Urothelium cell line (cell line): ENCODE results near the gene CHRNB4.
"Not testable (repeated sequence)": the region's sequence is repeated elsewhere in the genome, so short reads cannot be mapped to it uniquely, and the experiment has no call there.

Experiments
- DNase-seq: peaks from one replicate; pipeline ENCODE4 v3.0.0; 2011; ENCODE audit warnings: low spot score, mixed read lengths
- FAIRE-seq: peaks from 2 replicates; lab custom pipeline; 2011; peaks lifted over from hg19 to GRCh38; lab: Jason Lieb, UNC

Gene CHRNB4

DNA sequence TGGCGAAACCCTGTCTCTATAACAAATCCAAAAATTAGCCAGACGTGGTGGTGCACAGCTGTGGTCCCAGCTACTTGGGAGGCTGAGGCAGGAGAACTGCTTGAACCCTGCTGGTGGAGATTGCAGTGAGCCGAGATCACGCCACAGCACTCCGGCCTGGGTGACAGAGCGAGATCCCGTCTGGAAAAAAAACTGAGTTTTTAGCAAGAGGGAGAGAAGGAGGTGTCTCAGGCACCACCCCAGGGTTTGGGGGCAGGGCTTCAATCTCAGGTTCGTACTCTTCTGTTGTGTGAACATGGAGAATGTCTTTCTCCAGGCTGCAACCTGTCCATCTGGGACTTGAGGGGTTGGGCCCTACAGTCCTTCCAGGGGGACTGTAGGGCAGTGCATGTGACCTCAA, 22.9 kb downstream of the CHRNB4 start:
- DNase-seq (no peak), FAIRE-seq (peak; percentile 13)

DNA sequence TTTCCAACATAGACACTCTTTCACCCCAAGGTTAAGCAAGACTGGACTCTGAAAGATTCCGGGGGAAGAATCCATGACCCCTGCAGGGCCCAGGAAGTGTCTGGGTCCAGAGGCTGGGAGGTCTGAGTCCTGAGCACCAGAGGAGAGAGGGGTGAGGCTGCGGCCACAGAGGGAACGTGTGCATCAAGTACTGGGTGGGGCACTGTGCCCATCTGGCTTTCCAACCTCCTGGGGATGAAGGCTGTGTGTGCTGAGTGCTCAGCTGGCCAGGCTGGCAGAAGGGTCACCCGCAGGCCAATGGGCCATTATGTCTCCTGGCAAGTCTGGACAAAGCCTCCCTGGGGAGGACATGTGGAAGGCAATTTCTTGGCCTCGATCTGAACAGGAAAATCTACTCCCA, 23.5 kb downstream of the CHRNB4 start:
- DNase-seq: no peak
- no peak for FAIRE-seq

DNA sequence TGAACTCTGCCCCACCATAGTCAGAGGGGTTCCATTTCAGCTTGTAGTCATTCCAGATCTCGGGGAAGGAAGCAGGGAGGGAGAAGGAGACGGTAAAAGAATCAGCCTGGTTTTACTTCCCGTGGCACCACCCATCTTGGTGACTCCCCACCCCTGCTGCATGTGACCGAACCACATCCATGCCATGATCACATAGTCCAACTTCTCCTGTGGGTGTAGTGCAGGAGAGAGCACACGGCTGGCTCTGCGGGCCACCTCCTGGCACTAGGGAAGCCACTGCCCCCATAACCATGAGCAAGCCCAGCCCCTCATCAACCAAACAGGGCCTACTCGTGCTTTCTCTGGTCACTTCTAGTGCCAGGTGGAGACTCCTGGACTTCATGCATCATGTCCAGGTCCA, 23.9 kb downstream of the CHRNB4 start:
- DNase-seq (no peak), FAIRE-seq (no peak)

DNA sequence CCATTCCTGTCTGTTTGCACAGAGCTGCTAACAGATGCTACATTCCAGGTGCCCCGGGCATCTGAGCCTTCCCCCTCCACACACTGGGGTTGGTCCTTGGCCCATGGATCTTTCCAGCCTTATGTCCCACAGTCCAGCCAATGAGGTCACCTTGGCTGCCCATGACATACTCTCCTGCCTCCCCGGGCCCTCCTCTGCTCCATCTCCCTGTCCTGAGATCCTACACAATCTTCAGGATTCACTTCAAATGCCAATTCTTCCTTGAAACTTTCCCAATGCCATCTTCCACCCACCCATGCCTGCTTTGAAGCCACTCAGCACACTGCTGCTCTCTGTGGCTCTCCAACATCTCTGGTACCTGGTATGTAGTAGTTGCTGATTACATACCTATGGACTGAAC, 24.5 kb downstream of the CHRNB4 start:
- DNase-seq: no peak
- FAIRE-seq: no peak

DNA sequence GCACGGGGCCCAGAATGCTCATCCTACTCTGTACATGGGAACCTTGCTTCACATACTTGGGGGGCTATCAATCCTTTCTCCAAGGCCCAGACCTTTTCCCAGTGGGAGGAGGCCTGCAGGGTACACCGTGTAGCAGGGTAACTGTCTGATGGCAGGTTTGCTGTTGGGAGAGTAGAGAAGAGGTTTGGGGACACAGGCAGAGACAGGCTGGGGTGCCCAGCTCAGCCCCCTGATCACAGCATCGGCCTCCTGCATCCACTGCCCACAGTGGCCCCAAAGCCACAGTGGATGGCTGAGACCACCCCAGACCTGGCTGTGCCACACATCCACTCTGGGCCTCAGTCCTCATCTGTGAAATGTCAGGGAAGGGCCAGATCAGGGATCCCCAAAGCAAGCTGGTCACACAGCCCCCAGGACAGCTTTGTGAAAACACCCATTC, 25.8 kb downstream of the CHRNB4 start:
- no peak for FAIRE-seq
- DNase-seq: no peak

DNA sequence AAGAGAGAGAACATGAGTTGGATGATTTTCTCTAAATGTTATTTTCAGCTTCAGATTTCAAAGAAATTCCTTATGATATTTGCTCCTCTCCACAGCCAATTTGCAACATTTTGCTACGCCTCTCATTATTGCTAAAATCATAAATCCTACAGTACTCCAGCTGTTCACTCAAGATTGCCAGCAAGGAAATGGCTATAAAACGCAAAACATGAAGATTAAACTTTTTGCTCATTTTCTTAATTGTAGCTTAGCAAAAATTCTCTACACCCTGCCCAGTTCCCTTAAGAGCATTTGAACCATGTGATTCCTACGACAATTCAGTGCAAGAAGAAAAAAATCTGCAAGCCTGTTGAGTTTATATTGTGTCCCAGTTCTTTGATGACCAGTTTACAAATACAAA, 27.0 kb downstream of the CHRNB4 start:
- FAIRE-seq: no peak
- DNase-seq: no peak

DNA sequence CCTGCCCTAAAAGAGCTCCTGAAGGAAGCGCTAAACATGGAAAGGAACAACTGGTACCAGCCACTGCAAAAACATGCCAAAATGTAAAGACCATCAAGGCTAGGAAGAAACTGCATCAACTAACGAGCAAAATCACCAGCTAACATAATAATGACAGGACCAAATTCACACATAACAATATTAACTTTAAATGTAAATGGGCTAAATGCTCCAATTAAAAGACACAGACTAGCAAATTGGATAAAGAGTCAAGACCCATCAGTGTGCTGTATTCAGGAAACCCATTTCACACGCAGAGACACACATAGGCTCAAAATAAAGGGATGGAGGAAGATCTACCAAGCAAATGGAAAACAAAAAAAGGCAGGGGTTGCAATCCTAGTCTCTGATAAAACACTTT, 31.5 kb downstream of the CHRNB4 start:
- not testable (repeated sequence) for FAIRE-seq, DNase-seq

DNA sequence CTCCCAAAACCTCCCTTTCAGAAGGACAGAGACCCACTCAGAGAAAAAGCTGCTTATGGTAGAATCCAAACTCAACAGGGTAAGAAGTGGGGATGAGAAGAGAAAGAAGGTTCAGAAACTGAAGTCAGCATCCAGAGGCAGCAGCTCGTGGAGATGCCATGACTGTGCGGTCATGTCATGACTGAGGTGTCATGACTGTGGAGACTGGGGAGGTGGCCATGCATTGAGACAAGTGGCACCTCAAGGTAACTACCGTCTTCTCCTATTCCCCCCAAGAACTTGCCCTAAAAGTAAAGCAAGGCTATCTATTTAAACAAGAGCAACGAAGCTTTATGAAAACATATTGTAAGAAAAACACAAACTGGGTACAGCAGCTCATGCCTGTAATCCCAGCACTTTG, 35.3 kb downstream of the CHRNB4 start:
- FAIRE-seq (no peak), DNase-seq (no peak)

DNA sequence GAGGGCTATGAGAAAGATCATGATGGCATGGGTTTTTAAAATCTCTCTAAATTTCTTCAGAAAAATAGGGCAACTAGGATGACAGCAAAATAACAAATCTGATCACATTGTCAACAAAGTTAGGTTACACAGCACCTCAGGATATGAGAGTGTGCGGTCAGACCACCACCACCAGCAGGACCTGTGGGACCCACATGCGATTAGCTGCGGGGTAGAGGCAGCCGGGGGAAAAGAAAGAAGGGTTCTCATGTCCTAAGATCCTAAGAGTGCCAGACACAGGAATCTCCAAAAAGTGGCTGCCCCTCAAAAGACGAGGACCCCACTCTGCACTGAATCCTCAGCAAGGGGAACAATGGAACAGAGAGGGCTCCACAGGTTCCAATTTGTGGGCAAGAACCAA, 35.8 kb downstream of the CHRNB4 start:
- DNase-seq (no peak), FAIRE-seq (no peak)

DNA sequence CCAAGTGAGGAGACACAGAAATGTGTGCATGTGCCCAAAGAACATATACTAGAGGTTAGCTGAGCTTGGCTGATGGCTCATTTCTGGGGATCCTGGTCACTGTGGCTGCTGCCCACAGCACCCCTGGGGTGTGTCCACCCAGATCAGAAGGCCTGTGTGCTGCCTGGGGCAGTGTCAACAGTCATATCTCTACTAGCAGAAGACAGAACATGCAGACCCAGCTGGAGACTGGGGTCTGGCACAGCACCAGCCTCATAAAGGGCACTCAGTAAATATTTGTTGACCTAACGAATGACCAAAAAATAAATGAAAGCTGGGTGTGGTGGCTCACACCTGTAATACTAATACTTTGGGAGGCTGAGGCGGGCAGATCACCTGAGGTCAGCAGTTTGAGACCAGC, 36.6 kb downstream of the CHRNB4 start:
- DNase-seq (no peak), FAIRE-seq (no peak)

DNA sequence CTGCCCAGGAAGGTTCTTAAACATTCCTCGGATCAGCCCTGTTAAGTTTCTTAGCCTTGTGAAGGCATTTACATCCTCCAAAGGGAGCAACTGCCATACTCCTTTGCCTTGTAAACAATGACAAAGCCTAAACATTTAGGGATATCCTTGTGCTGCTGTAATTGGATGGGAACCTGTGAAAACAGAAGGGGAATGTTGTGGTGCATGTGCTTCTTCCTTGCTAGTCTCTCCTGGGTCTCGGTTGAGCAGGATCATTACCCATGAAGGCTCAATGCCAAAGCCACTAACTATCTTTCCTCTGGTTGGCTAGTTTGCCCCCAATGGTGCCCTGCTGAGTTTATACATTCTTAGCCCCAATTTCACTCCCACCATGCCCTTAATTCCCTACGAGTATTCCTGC, 37.5 kb downstream of the CHRNB4 start:
- no peak for FAIRE-seq
- DNase-seq: no peak

DNA sequence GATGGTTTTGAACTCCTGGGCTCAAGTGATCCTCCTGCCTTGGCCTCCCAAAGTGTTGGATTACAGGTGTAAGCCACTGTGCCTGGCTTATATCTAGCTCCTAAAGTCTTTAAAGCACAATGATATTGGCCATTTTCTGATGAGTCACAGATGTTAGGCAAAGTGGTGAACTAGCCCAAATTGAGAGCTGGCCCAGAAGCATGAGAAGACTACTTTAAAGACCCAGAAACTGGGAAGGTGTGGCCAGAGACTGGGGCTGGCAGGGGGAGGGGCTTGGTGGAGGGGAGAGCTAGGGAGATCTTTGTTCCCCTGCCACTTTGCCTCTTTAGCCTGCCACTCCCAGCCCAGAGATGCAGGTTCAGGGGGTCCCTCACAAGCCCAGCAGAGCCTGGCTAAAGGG, 41.8 kb downstream of the CHRNB4 start:
- DNase-seq (no peak), FAIRE-seq (no peak)

DNA sequence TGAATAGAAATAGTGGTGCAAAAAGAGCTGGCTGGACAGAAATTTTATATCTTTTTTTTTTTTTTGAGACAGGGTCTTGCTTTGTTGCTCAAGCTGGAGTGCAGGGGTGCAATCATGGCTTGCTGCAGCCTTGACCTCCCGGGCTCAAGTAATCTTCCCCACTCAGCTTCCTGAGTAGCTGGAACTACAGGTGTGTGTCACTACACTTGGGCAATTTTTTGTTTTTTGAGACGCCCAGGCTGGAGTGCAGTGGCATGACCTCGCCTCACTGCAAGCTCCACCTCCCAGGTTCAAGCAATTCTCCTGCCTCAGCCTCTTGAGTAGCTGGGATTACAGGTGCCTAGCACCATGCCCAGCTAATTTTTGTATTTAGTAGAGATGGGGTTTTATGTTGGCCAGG, 42.7 kb downstream of the CHRNB4 start:
- FAIRE-seq: no peak
- no peak for DNase-seq

DNA sequence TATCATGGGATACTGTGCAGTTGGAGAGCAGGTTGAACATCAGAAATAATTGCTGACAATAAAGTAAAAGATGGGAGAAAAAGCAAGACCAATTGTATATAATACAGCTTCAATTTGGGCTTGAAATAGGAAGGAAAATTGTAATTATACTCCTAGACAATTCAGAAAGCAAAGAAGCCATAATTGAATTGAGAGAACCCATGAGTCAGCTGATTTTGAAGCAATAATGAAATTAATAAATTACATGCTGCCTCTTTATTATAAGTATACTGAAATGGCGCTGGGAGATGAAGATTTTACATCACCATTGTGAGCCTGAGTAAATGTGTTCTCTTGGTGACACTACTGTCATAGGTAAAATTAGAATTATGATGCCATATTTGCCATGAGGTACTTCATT, 43.4 kb downstream of the CHRNB4 start:
- DNase-seq: no peak
- FAIRE-seq: no peak

DNA sequence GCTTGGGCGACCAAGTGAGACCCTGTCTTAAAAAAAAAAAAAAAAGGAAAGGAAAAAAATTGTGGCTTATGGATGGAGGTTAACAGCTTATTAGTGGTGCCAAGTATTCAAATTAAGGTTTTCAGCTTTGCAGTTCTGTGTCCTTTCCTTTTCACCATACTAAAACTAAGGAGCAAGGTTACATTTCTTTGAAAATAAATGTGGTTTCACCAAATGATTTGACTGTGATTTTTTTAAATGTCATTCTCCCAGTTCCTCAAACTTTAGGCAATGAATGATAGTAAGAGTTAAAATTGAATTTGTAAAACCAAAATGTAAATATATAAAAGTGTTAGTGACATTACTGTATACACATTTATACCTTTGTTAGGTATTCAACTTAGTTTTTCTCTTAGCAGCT, 66.1 kb downstream of the CHRNB4 start:
- no peak for FAIRE-seq

More for the DNA sequence above, 66.1 kb downstream of the CHRNB4 start:
- DNase-seq: no peak
